ENCODE data around the gene UBQLN1. TPM values are rescaled to one million over a fixed set of nuclear protein-coding genes. Genes with fewer than 3 reads are reported as not detected.

The UBQLN1 gene
- total and polyA plus RNA-seq, 9 of the 15 experiments (the other 6 are each of a cell fraction or from before 2014, with no cell fraction given): 7.5 to 120 (median 52.8) TPM

GRCh38 chr9:83620841-83621636 lies 86.7 kb downstream of the UBQLN1 start (continued):
- no peak for TF ChIP-seq GTF2B (IDR thresholded peaks at IDR 0.05; ENCODE audit: extremely low read depth, insufficient read length)
- TF ChIP-seq POLR2G (IDR thresholded peaks at IDR 0.05; ENCODE audit: low read depth, low read length): no peak
- no peak for TF ChIP-seq E4F1 (CRISPR knock-in tag; IDR thresholded peaks at IDR 0.05; ENCODE audit: borderline replicate concordance)
- TF ChIP-seq ZNF444 (CRISPR knock-in tag; IDR thresholded peaks at IDR 0.05): no peak
- no peak for TF ChIP-seq THAP12 (CRISPR knock-in tag; IDR thresholded peaks at IDR 0.05)
- TF ChIP-seq MCM5 (IDR thresholded peaks at IDR 0.05; ENCODE audit: low read depth): no peak
- no peak for TF ChIP-seq CEBPZ (IDR thresholded peaks at IDR 0.05; ENCODE audit: borderline replicate concordance, low read depth, low read length)
- 0 out of 2 replicates have a peak, but pooled peaks have one; percentile 22 for TF ChIP-seq CEBPB (tag; IDR thresholded peaks at IDR 0.05)
- no peak for TF ChIP-seq RUNX1 (IDR thresholded peaks at IDR 0.05; ENCODE audit: low read depth)
- TF ChIP-seq TEAD2 (tag; IDR thresholded peaks at IDR 0.05): no peak
- TF ChIP-seq RCOR1 (IDR thresholded peaks at IDR 0.05; ENCODE audit: borderline replicate concordance in 1 of 2, low read depth in 2 of 2, low read length in 2 of 2): no peak
- no peak for TF ChIP-seq ZNF561 (CRISPR knock-in tag; conservative IDR thresholded peaks at IDR 0.05)
- TF ChIP-seq HNRNPL (IDR thresholded peaks at IDR 0.05; ENCODE audit: low read depth, low read length): no peak
- TF ChIP-seq TFE3 (CRISPR knock-in tag; IDR thresholded peaks at IDR 0.05): no peak
- TF ChIP-seq GABPB1 (CRISPR knock-in tag; IDR thresholded peaks at IDR 0.05): no peak

All from K562 (cell line).